ENCODE measurements around the gene DUSP19. TPM values are rescaled to one million over a fixed set of nuclear protein-coding genes. Genes with fewer than 3 reads are reported as not detected.
A peak's percentile ranks its signal among the peaks of the same experiment; 100 is the strongest.

The DUSP19 gene
- total RNA-seq (10 to 100 TPM in 1 of 9 donors, 1 to 10 TPM in 8; 2.4 to 10.0 (median 4.8) TPM), polyA plus RNA-seq (1 to 10 TPM in 2 of 3 donors, under 1 TPM in 1; 0.81 to 3.5 (median 1.0) TPM)
- long read RNA-seq, donor 1, result 0 reads
- long read RNA-seq, donor 2, full-length matches to known transcripts, result 1 of 1 reads
- long read RNA-seq, donor 2, partial matches to known transcripts, result 0 of 1 reads
- long read RNA-seq, donor 2, other reads (novel, unspliced or antisense), result 0 of 1 reads
- long read RNA-seq, donor 3, full-length matches to known transcripts, result 1 of 1 reads
- long read RNA-seq, donor 3, partial matches to known transcripts, result 0 of 1 reads
- long read RNA-seq, donor 3, other reads (novel, unspliced or antisense), result 0 of 1 reads
- long read RNA-seq, donor 4, partial matches to known transcripts, result 0 of 1 reads
- long read RNA-seq, donor 4, other reads (novel, unspliced or antisense), result 0 of 1 reads
- long read RNA-seq, donor 5, full-length matches to known transcripts, result 4 of 5 reads
- long read RNA-seq, donor 5, partial matches to known transcripts, result 0 of 5 reads
- long read RNA-seq, donor 5, other reads (novel, unspliced or antisense), result 1 of 5 reads
- long read RNA-seq, donor 6, full-length matches to known transcripts, result 1 of 1 reads
- long read RNA-seq, donor 6, partial matches to known transcripts, result 0 of 1 reads
- long read RNA-seq, donor 6, other reads (novel, unspliced or antisense), result 0 of 1 reads
- long read RNA-seq, donor 7, full-length matches to known transcripts, result 1 of 1 reads
- long read RNA-seq, donor 7, partial matches to known transcripts, result 0 of 1 reads
- long read RNA-seq, donor 7, other reads (novel, unspliced or antisense), result 0 of 1 reads
- long read RNA-seq, donor 8, full-length matches to known transcripts, result 3 of 3 reads
- long read RNA-seq, donor 8, partial matches to known transcripts, result 0 of 3 reads
- long read RNA-seq, donor 8, other reads (novel, unspliced or antisense), result 0 of 3 reads
- long read RNA-seq, donor 9, full-length matches to known transcripts, result 1 of 1 reads
- long read RNA-seq, donor 9, partial matches to known transcripts, result 0 of 1 reads
- long read RNA-seq, donor 9, other reads (novel, unspliced or antisense), result 0 of 1 reads
- long read RNA-seq, donor 10, result 0 reads

- TF ChIP-seq CTCF (IDR thresholded peaks at IDR 0.05), result no peak
- peak; percentile 67 to 89 for TF ChIP-seq POLR2A (IDR thresholded peaks at IDR 0.05)
- WGBS, 4 donors, result 0 to 2% (median 0%) methylated on average over 20 of the region's 20 CpGs
- intact Hi-C loops (cut with DNase I), result loop anchor here in 1 of 2 donors (10.0 kb wide), 1 partner anchor 46 kb away; the partner anchor contains the start of gene NUP35
Measured at GRCh38 chr2:183078464-183079138, at the start of gene DUSP19. TSS of gene DUSP19 (plus strand) at chr2:183078747. CDS start at chr2:183078934, 187 bp downstream.

GRCh38 chr2:183029219-183029618 is 49.3 kb upstream of the DUSP19 start:
- no peaks in the 10 kb centered on the region for H3K9me3 ChIP-seq (replicated peaks in 1 of 3)
- 59 to 82% (median 69%) methylated on average over 2 of the region's 2 CpGs for WGBS, 4 donors
- no peak overlapping the region for H3K27ac ChIP-seq
- no peaks in the 10 kb centered on the region for H3K27me3 ChIP-seq
- intact Hi-C loops (cut with DNase I), result no loop called here
- TF ChIP-seq CTCF (IDR thresholded peaks at IDR 0.05) (no peak), POLR2A (IDR thresholded peaks at IDR 0.05) (no peak)
- H3K36me3 ChIP-seq (replicated peaks in 1 of 2), result no peaks in the 10 kb centered on the region
- no peak for DNase-seq
- no peak overlapping the region for H3K4me3 ChIP-seq
- peaks cover 5 to 64% of the 10 kb centered on the region in 2 donors for H3K4me1 ChIP-seq (replicated peaks in 1 of 2)

More at GRCh38 chr2:183078464-183079138, at the start of gene DUSP19:
- Histone ChIP-seq H3K27me3 (no peaks in the 10 kb centered on the region), H3K4me1 (replicated peaks in 1 of 2) (peaks cover 4 to 6% of the 10 kb centered on the region in 2 donors), H3K9me3 (replicated peaks in 1 of 3) (no peaks in the 10 kb centered on the region), H3K36me3 (replicated peaks in 1 of 2) (no peaks in the 10 kb centered on the region), H3K27ac (peak within 1 kb of the TSS; percentile 5 to 84 (median 64)), H3K4me3 (peak within 1 kb of the TSS; percentile 10 to 76 (median 44))
- DNase-seq, result peak; percentile 85 to 99 (median 93)

GRCh38 chr2:183031911-183032794 is 46.4 kb upstream of the DUSP19 start:
- intact Hi-C loops (cut with DNase I), result no loop called here
- Histone ChIP-seq H3K27me3 (no peaks in the 10 kb centered on the region), H3K9me3 (replicated peaks in 1 of 3) (no peaks in the 10 kb centered on the region), H3K27ac (no peak overlapping the region), H3K4me3 (no peak overlapping the region), H3K36me3 (replicated peaks in 1 of 2) (no peaks in the 10 kb centered on the region), H3K4me1 (replicated peaks in 1 of 2) (peaks cover 14 to 78% of the 10 kb centered on the region in 2 donors)
- DNase-seq, result no peak
- TF ChIP-seq CTCF (IDR thresholded peaks at IDR 0.05), result no peak
- no peak for TF ChIP-seq POLR2A (IDR thresholded peaks at IDR 0.05)
- WGBS, 4 donors, result 89 to 95% (median 92%) methylated on average over 4 of the region's 4 CpGs

Measured in adrenal gland (tissue), 19 donors.